Neural progenitor cell (in vitro differentiated cells): ENCODE results near the gene MFSD11. TPM values are rescaled to one million over a fixed set of nuclear protein-coding genes. Genes with fewer than 3 reads are reported as not detected.
"Not testable (repeated sequence)": the region's sequence is repeated elsewhere in the genome, so short reads cannot be mapped to it uniquely, and the experiment has no call there.

ENCODE experiments used
- DNase-seq: peaks from one replicate; pipeline ENCODE4 v3.0.0-alpha.2; 2016; ENCODE audit warnings: low spot score
- H2AFZ ChIP-seq: fragments of 200-600 bp; sonication (generic); replicated peaks from 2 replicates; pipeline ENCODE4 v1.6.1; 2016; ENCODE audit warnings: antibody characterized with exemption
- H3F3A ChIP-seq: fragments of 200-600 bp; sonication (generic); 2 replicates; pipeline ENCODE4 v1.6.1; 2016; ENCODE audit warnings: antibody characterized with exemption, low read depth
- H3K27ac ChIP-seq: fragments of 200-600 bp; sonication (generic); 2 replicates; pipeline ENCODE4 v1.5.1; 2016; ENCODE audit warnings: mild to moderate bottlenecking
- H3K27me3 ChIP-seq: fragments of 200-600 bp; sonication (generic); 2 replicates; pipeline ENCODE4 v1.6.1; 2016; ENCODE audit warnings: mild to moderate bottlenecking, moderate library complexity
- H3K36me3 ChIP-seq: fragments of 200-600 bp; sonication (generic); 2 replicates; pipeline ENCODE4 v1.5.1; 2016
- H3K4me1 ChIP-seq: fragments of 200-600 bp; sonication (generic); 2 replicates; pipeline ENCODE4 v1.6.1; 2016; ENCODE audit warnings: mixed run types
- H3K4me2 ChIP-seq: fragments of 200-600 bp; sonication (generic); 2 replicates; pipeline ENCODE4 v1.6.1; 2016
- H3K4me3 ChIP-seq: fragments of 200-600 bp; sonication (generic); 2 replicates; pipeline ENCODE4 v1.5.1; 2016
- H3K79me2 ChIP-seq: fragments of 200-600 bp; sonication (generic); 2 replicates; pipeline ENCODE4 v1.6.1; 2016; ENCODE audit warnings: low read depth
- H3K9ac ChIP-seq: fragments of 200-600 bp; sonication (generic); 2 replicates; pipeline ENCODE4 v1.6.1; 2016
- H3K9me3 ChIP-seq: fragments of 200-600 bp; sonication (generic); 2 replicates; pipeline ENCODE4 v1.5.1; 2016; ENCODE audit warnings: low read depth
- H4K20me1 ChIP-seq: fragments of 200-600 bp; sonication (generic); 2 replicates; pipeline ENCODE4 v1.6.1; 2016; ENCODE audit warnings: low read depth
- H3K27ac Mint-ChIP-seq: 3 replicates; pipeline ENCODE4 v1.8.0; 2021; ENCODE audit warnings: mixed read lengths
- H3K27me3 Mint-ChIP-seq: 2 replicates; pipeline ENCODE4 v1.8.0; 2022; ENCODE audit warnings: low read depth, mild to moderate bottlenecking, inconsistent platforms, moderate library complexity, mixed read lengths; ENCODE audit not compliant: insufficient read depth
- H3K36me3 Mint-ChIP-seq: 3 replicates; pipeline ENCODE4 v1.8.0; 2021; ENCODE audit warnings: mixed read lengths
- H3K4me1 Mint-ChIP-seq: 3 replicates; pipeline ENCODE4 v1.8.0; 2021; ENCODE audit warnings: mixed read lengths
- H3K4me3 Mint-ChIP-seq: 3 replicates; pipeline ENCODE4 v1.8.0; 2021; ENCODE audit warnings: mild to moderate bottlenecking, moderate library complexity, mixed read lengths
- H3K9me3 Mint-ChIP-seq: 3 replicates; pipeline ENCODE4 v1.8.0; 2020; ENCODE audit warnings: mixed read lengths
- CTCF ChIP-seq: fragments of 200-600 bp; sonication (generic); IDR thresholded peaks from 2 replicates; pipeline ENCODE4 v1.5.1; 2017; ENCODE audit warnings: antibody characterized with exemption, mild to moderate bottlenecking
- EZH2 ChIP-seq: fragments of 200-600 bp; sonication (generic); IDR thresholded peaks from 2 replicates; pipeline ENCODE4 v1.6.1; 2017; ENCODE audit warnings: antibody characterized with exemption, mild to moderate bottlenecking, moderate library complexity
- EZH2phosphoT487 ChIP-seq: fragments of 200-600 bp; sonication (generic); IDR thresholded peaks from 2 replicates; pipeline ENCODE4 v1.6.1; 2017; ENCODE audit warnings: antibody characterized with exemption
- total RNA-seq: library from RNA; depleted of rRNA; stranded (reverse); fragments of >200 nt; gene quantifications from 2 replicates; pipeline ENCODE4 v1.2.3, GENCODE V29; 2015; ENCODE audit warnings: low replicate concordance

MFSD11 gene
- total RNA-seq, 1 donor from 2014 or later: 25.7 TPM

GRCh38 chr17:76796081-76796480, 58.2 kb downstream of the MFSD11 start:
- DNase-seq: no peak
- Histone ChIP-seq H3K9me3 (no peaks in the 10 kb centered on the region), H4K20me1 (no peaks in the 10 kb centered on the region), H3K36me3 (no peaks in the 10 kb centered on the region), H3K4me2 (no peak overlapping the region), H3K9ac (no peak overlapping the region), H3F3A (no peaks in the 10 kb centered on the region), H3K4me1 (no peaks in the 10 kb centered on the region), H2AFZ (no peak overlapping the region), H3K79me2 (no peaks in the 10 kb centered on the region), H3K27me3 (no peaks in the 10 kb centered on the region), H3K4me3 (no peak overlapping the region), H3K27ac (no peak overlapping the region)
- TF ChIP-seq EZH2phosphoT487: no peak
- Mint-ChIP-seq H3K36me3 (no peaks in the 10 kb centered on the region), H3K4me1 (peaks cover 17% of the 10 kb centered on the region), H3K27ac (no peak overlapping the region), H3K9me3 (no peaks in the 10 kb centered on the region), H3K4me3 (no peak overlapping the region), H3K27me3 (no peaks in the 10 kb centered on the region)

GRCh38 chr17:76797241-76797840, 59.4 kb downstream of the MFSD11 start:
- Histone ChIP-seq H3K27ac (no peak overlapping the region), H3K4me2 (no peak overlapping the region), H3K27me3 (no peaks in the 10 kb centered on the region), H4K20me1 (no peaks in the 10 kb centered on the region), H3K9ac (no peak overlapping the region), H3K4me1 (no peaks in the 10 kb centered on the region), H3K9me3 (no peaks in the 10 kb centered on the region), H3K36me3 (no peaks in the 10 kb centered on the region), H2AFZ (no peak overlapping the region), H3F3A (no peaks in the 10 kb centered on the region), H3K79me2 (no peaks in the 10 kb centered on the region), H3K4me3 (no peak overlapping the region)
- no peaks in the 10 kb centered on the region for H3K36me3 Mint-ChIP-seq
- H3K27ac Mint-ChIP-seq: no peak overlapping the region
- H3K4me3 Mint-ChIP-seq: no peak overlapping the region
- no peak for TF ChIP-seq EZH2phosphoT487
- no peak for DNase-seq
- no peaks in the 10 kb centered on the region for H3K9me3 Mint-ChIP-seq
- H3K4me1 Mint-ChIP-seq: peaks cover 8% of the 10 kb centered on the region
- H3K27me3 Mint-ChIP-seq: no peaks in the 10 kb centered on the region

GRCh38 chr17:76801706-76802105, 63.8 kb downstream of the MFSD11 start:
- Mint-ChIP-seq H3K36me3 (no peaks in the 10 kb centered on the region), H3K4me1 (peaks cover 13% of the 10 kb centered on the region), H3K27ac (no peak overlapping the region), H3K27me3 (peaks cover 2% of the 10 kb centered on the region), H3K9me3 (peaks cover 2% of the 10 kb centered on the region), H3K4me3 (no peak overlapping the region)
- Histone ChIP-seq H2AFZ (no peak overlapping the region), H3K9me3 (no peaks in the 10 kb centered on the region), H3K4me1 (no peaks in the 10 kb centered on the region), H3F3A (no peaks in the 10 kb centered on the region), H3K36me3 (no peaks in the 10 kb centered on the region), H3K4me3 (no peak overlapping the region), H3K27ac (no peak overlapping the region), H3K79me2 (no peaks in the 10 kb centered on the region), H4K20me1 (no peaks in the 10 kb centered on the region), H3K9ac (no peak overlapping the region), H3K4me2 (no peak overlapping the region), H3K27me3 (no peaks in the 10 kb centered on the region)
- no peak for TF ChIP-seq CTCF
- no peak for TF ChIP-seq EZH2phosphoT487
- no peak for TF ChIP-seq EZH2
- DNase-seq: no peak

- no peak overlapping the region for H3K4me3 Mint-ChIP-seq
- no peak overlapping the region for H3K27ac ChIP-seq
Measured at GRCh38 chr17:76805319-76805718, 67.4 kb downstream of the MFSD11 start.

GRCh38 chr17:76806151-76806550, 68.2 kb downstream of the MFSD11 start:
- not testable (repeated sequence) for H3K4me3 ChIP-seq, H3K4me3 Mint-ChIP-seq, DNase-seq, H3K4me2 ChIP-seq, H3K36me3 ChIP-seq, H3K27ac ChIP-seq, H3K9ac ChIP-seq, H3K27me3 Mint-ChIP-seq, H3K27me3 ChIP-seq, H3K9me3 Mint-ChIP-seq, H3K27ac Mint-ChIP-seq, H3K79me2 ChIP-seq, H3F3A ChIP-seq, H3K36me3 Mint-ChIP-seq, H4K20me1 ChIP-seq, H3K9me3 ChIP-seq, H3K4me1 ChIP-seq, H2AFZ ChIP-seq
- H3K4me1 Mint-ChIP-seq: peaks cover 20% of the 10 kb centered on the region

More at GRCh38 chr17:76805319-76805718, 67.4 kb downstream of the MFSD11 start:
- H3K9ac ChIP-seq: no peak overlapping the region
- H3K4me3 ChIP-seq: no peak overlapping the region
- no peaks in the 10 kb centered on the region for H3K36me3 ChIP-seq
- H4K20me1 ChIP-seq: no peaks in the 10 kb centered on the region
- H3K9me3 Mint-ChIP-seq: peaks cover 3% of the 10 kb centered on the region
- no peaks in the 10 kb centered on the region for H3K9me3 ChIP-seq
- H3K27me3 ChIP-seq: no peaks in the 10 kb centered on the region
- H3K4me1 Mint-ChIP-seq: peaks cover 14% of the 10 kb centered on the region
- no peaks in the 10 kb centered on the region for H3K79me2 ChIP-seq
- no peak overlapping the region for H2AFZ ChIP-seq
- H3K36me3 Mint-ChIP-seq: no peaks in the 10 kb centered on the region
- TF ChIP-seq CTCF: no peak
- TF ChIP-seq EZH2: no peak
- no peak for TF ChIP-seq EZH2phosphoT487
- no peak overlapping the region for H3K4me2 ChIP-seq
- no peak for DNase-seq
- H3F3A ChIP-seq: no peaks in the 10 kb centered on the region
- H3K27me3 Mint-ChIP-seq: peaks cover 3% of the 10 kb centered on the region
- H3K4me1 ChIP-seq: no peaks in the 10 kb centered on the region
- no peak overlapping the region for H3K27ac Mint-ChIP-seq

DNA sequence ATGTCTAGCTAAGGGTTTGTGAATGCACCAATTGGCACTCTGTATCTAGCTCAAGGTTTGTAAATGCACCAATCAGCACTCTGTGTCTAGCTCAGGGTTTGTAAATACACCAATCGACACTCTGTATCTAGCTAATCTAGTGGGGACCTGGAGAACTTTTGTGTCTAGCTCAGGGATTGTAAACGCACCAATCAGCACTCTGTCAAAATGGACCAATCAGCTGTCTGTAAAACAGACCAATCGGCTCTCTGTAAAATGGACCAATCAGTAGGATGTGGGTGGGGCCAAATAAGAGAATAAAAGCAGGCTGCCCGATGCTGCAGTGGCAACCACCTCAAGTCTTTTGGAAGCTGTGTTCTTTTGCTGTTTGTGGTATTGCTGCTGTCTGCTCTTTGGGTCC, 68.8 kb downstream of the MFSD11 start:
- peaks cover 22% of the 10 kb centered on the region for H3K4me1 Mint-ChIP-seq
- H3K27ac Mint-ChIP-seq, H3K27ac ChIP-seq, H3K4me2 ChIP-seq, H3K36me3 ChIP-seq, H3K9me3 Mint-ChIP-seq, H3K36me3 Mint-ChIP-seq, H3K4me3 ChIP-seq, H3K27me3 Mint-ChIP-seq, DNase-seq, H3K9me3 ChIP-seq, H3K4me1 ChIP-seq, H3K4me3 Mint-ChIP-seq, H3F3A ChIP-seq, H4K20me1 ChIP-seq, H3K9ac ChIP-seq, H3K27me3 ChIP-seq, H2AFZ ChIP-seq, H3K79me2 ChIP-seq: not testable (repeated sequence)
